SH-SY5Y (cell line): Measurements from ENCODE around the gene GGN.

ENCODE experiments used
- GATA2 ChIP-seq: IDR thresholded peaks from 2 replicates; pipeline ENCODE4 v1.6.1; 2011; ENCODE audit warnings: mild to moderate bottlenecking, low read depth, low read length
- GATA3 ChIP-seq: IDR thresholded peaks from 2 replicates; pipeline ENCODE4 v1.6.1; 2011; ENCODE audit warnings: low read depth, mild to moderate bottlenecking, low read length, moderate library complexity

DNA sequence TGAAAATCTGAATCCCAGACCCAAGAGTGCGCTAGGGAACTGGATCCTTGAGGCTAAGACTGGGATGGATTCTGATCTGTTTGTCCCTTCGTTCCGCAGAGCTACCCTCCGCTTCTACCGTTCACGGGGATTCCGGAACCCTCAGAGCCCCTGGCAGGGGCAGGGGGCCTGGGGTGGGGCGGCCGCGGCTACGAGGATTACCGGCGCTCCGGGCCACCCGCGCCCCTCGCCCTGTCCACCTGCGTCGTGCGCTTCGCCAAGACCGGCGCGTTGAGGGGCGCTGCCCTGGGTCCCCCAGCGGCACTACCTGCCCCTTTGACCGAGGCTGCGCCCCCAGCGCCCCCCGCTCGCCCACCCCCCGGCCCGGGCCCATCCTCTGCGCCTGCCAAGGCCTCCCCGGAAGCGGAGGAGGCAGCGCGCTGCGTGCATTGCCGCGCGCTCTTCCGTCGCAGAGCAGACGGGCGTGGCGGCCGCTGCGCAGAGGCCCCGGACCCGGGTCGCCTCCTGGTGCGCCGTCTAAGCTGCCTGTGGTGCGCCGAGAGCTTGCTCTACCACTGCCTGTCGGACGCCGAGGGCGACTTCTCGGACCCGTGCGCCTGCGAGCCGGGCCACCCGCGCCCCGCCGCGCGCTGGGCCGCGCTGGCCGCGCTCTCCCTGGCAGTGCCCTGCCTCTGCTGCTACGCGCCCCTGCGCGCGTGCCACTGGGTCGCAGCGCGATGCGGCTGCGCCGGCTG is 7.7 kb upstream of the GGN start:
- TF ChIP-seq GATA3 (no peak), GATA2 (no peak)
